NCI-H226 (cell line): ENCODE data around the gene CPT2.
A peak's percentile ranks its signal among the peaks of the same experiment; 100 is the strongest.

Experiments
- DNase-seq: peaks from one replicate; pipeline ENCODE4 v3.0.0-alpha.2; 2015

Gene CPT2

GRCh38 chr1:53220171-53220961 lies 23.7 kb downstream of the CPT2 start, which contains the start of gene CZIB:
Gene CZIB (minus strand): TSS chr1:53220634. CDS start chr1:53220575, 59 bp downstream.
- DNase-seq = peak; percentile 92

GRCh38 chr1:53220962-53221286 lies 24.3 kb downstream of the CPT2 start:
- no peak for DNase-seq

GRCh38 chr1:53237638-53238037 lies 41.0 kb downstream of the CPT2 start:
- no peak for DNase-seq

GRCh38 chr1:53238197-53239155 lies 41.9 kb downstream of the CPT2 start, which contains the start of gene MAGOH:
Gene MAGOH (minus strand): TSS chr1:53238518. CDS start chr1:53238448, 70 bp downstream.
- peak; percentile 94 for DNase-seq

GRCh38 chr1:53241828-53242227 lies 45.2 kb downstream of the CPT2 start:
- DNase-seq = no peak

GRCh38 chr1:53242381-53242780 lies 45.8 kb downstream of the CPT2 start:
- no peak for DNase-seq

GRCh38 chr1:53244141-53244540 lies 47.5 kb downstream of the CPT2 start:
- DNase-seq = no peak

- DNase-seq = peak; percentile 21
These were observed 49.9 kb downstream of the CPT2 start for GRCh38 chr1:53246261-53247134.

- DNase-seq = no peak
These were observed 53.1 kb downstream of the CPT2 start for GRCh38 chr1:53249706-53250105.

GRCh38 chr1:53250325-53250724 lies 53.7 kb downstream of the CPT2 start:
- no peak for DNase-seq

GRCh38 chr1:53254011-53254640 lies 57.5 kb downstream of the CPT2 start:
- peak; percentile 65 for DNase-seq

GRCh38 chr1:53255031-53255430 lies 58.4 kb downstream of the CPT2 start:
- DNase-seq = no peak

GRCh38 chr1:53256511-53257453 lies 60.2 kb downstream of the CPT2 start:
- DNase-seq = peak; percentile 59

GRCh38 chr1:53257454-53258081 lies 60.9 kb downstream of the CPT2 start:
- peak; percentile 13 for DNase-seq

GRCh38 chr1:53258216-53258615 lies 61.6 kb downstream of the CPT2 start:
- no peak for DNase-seq

GRCh38 chr1:53259932-53260331 lies 63.3 kb downstream of the CPT2 start:
- DNase-seq = no peak

- DNase-seq = no peak
These were observed 64.1 kb downstream of the CPT2 start for GRCh38 chr1:53260631-53261247.

- no peak for DNase-seq
These were observed 65.4 kb downstream of the CPT2 start for GRCh38 chr1:53262000-53262399.
